ENCODE data around the gene TBPL2.

Gene TBPL2

GRCh38 chr14:55451950-55452349 is 11.5 kb upstream of the TBPL2 start:
- Histone ChIP-seq H3K9me3 (ENCODE audit: low read length) (no peaks in the 10 kb centered on the region), H3K4me3 (ENCODE audit: low read length) (no peak overlapping the region), H3K4me1 (ENCODE audit: insufficient read depth, low read length) (peaks cover 13% of the 10 kb centered on the region), H2AFZ (ENCODE audit: low read depth, low read length) (no peak overlapping the region), H3K36me3 (ENCODE audit: insufficient read depth, low read length) (no peaks in the 10 kb centered on the region), H3K27me3 (ENCODE audit: insufficient read depth, low read length) (no peaks in the 10 kb centered on the region)

- Histone ChIP-seq H3K4me3 (ENCODE audit: low read length) (no peak overlapping the region), H3K36me3 (ENCODE audit: insufficient read depth, low read length) (no peaks in the 10 kb centered on the region), H3K9me3 (ENCODE audit: low read length) (no peaks in the 10 kb centered on the region), H2AFZ (ENCODE audit: low read depth, low read length) (no peak overlapping the region), H3K27me3 (ENCODE audit: insufficient read depth, low read length) (no peaks in the 10 kb centered on the region), H3K4me1 (ENCODE audit: insufficient read depth, low read length) (peaks cover 14% of the 10 kb centered on the region)
Measured at GRCh38 chr14:55451398-55451797, 11.0 kb upstream of the TBPL2 start.

- Histone ChIP-seq H3K27me3 (ENCODE audit: insufficient read depth, low read length) (no peaks in the 10 kb centered on the region), H3K9me3 (ENCODE audit: low read length) (no peaks in the 10 kb centered on the region), H3K36me3 (ENCODE audit: insufficient read depth, low read length) (no peaks in the 10 kb centered on the region), H3K4me1 (ENCODE audit: insufficient read depth, low read length) (peaks cover 14% of the 10 kb centered on the region), H3K4me3 (ENCODE audit: low read length) (no peak overlapping the region), H2AFZ (ENCODE audit: low read depth, low read length) (no peak overlapping the region)
Measured at GRCh38 chr14:55450987-55451386, 10.6 kb upstream of the TBPL2 start.

- H3K27me3 ChIP-seq (ENCODE audit: insufficient read depth, low read length) = no peaks in the 10 kb centered on the region
- peaks cover 14% of the 10 kb centered on the region for H3K4me1 ChIP-seq (ENCODE audit: insufficient read depth, low read length)
- no peaks in the 10 kb centered on the region for H3K9me3 ChIP-seq (ENCODE audit: low read length)
- no peak overlapping the region for H3K4me3 ChIP-seq (ENCODE audit: low read length)
- no peak overlapping the region for H2AFZ ChIP-seq (ENCODE audit: low read depth, low read length)
- H3K36me3 ChIP-seq (ENCODE audit: insufficient read depth, low read length) = no peaks in the 10 kb centered on the region
Measured at GRCh38 chr14:55450539-55450938, 10.1 kb upstream of the TBPL2 start.

DNA sequence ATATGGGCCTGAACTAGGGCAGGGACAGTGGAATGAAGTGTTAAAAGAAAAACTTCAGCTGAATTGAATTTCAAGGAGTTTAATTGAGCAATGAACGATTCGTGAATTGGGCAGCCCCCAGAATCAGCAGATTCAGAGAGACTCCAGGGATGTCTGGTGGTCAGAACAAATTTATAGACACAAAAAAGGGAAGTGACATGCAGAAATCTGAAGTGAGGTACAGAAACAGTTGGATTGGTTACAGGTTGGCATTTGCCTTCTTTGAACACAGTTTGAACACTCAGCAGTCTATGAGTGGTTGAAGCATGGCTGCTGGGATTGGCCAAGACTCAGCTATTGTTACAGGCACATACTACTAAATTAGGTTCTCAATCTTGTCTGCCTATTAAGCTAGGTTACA is 9.7 kb upstream of the TBPL2 start:
- no peaks in the 10 kb centered on the region for H3K36me3 ChIP-seq (ENCODE audit: insufficient read depth, low read length)
- H2AFZ ChIP-seq (ENCODE audit: low read depth, low read length) = no peak overlapping the region
- H3K4me1 ChIP-seq (ENCODE audit: insufficient read depth, low read length) = peaks cover 14% of the 10 kb centered on the region
- no peaks in the 10 kb centered on the region for H3K9me3 ChIP-seq (ENCODE audit: low read length)
- no peaks in the 10 kb centered on the region for H3K27me3 ChIP-seq (ENCODE audit: insufficient read depth, low read length)
- H3K4me3 ChIP-seq (ENCODE audit: low read length) = no peak overlapping the region

GRCh38 chr14:55449116-55449515 is 8.7 kb upstream of the TBPL2 start:
- Histone ChIP-seq H3K4me1 (ENCODE audit: insufficient read depth, low read length) (peaks cover 6% of the 10 kb centered on the region), H3K9me3 (ENCODE audit: low read length) (no peaks in the 10 kb centered on the region)

GRCh38 chr14:55448141-55448614 is 7.8 kb upstream of the TBPL2 start:
- Histone ChIP-seq H2AFZ (ENCODE audit: low read depth, low read length) (no peak overlapping the region), H3K4me1 (ENCODE audit: insufficient read depth, low read length) (peaks cover 2% of the 10 kb centered on the region), H3K9me3 (ENCODE audit: low read length) (no peaks in the 10 kb centered on the region), H3K27me3 (ENCODE audit: insufficient read depth, low read length) (no peaks in the 10 kb centered on the region), H3K4me3 (ENCODE audit: low read length) (no peak overlapping the region), H3K36me3 (ENCODE audit: insufficient read depth, low read length) (no peaks in the 10 kb centered on the region)

More at GRCh38 chr14:55449116-55449515, 8.7 kb upstream of the TBPL2 start:
- no peaks in the 10 kb centered on the region for H3K36me3 ChIP-seq (ENCODE audit: insufficient read depth, low read length)
- no peak overlapping the region for H3K4me3 ChIP-seq (ENCODE audit: low read length)
- no peaks in the 10 kb centered on the region for H3K27me3 ChIP-seq (ENCODE audit: insufficient read depth, low read length)
- no peak overlapping the region for H2AFZ ChIP-seq (ENCODE audit: low read depth, low read length)

DNA sequence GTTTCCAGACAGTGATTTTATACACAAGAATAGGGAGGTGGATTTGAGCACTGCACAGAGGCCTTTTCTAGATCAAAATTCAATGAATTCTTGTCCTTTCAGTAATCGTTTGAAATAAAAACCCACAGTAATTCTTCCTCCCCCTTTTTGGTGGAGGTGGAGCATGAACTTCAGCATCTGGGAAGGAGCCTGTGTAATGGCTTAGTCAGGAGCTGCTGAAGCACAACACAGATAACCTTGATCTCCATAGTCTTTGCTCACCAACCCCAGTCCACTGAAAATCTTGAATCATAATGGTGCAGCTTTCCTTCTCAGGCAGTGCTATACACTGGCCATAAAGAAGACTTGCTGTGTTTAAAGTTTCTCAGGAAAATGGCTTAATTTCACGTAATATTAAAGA is 6.4 kb upstream of the TBPL2 start:
- Histone ChIP-seq H3K9me3 (ENCODE audit: low read length) (no peaks in the 10 kb centered on the region), H3K4me1 (ENCODE audit: insufficient read depth, low read length) (peaks cover 2% of the 10 kb centered on the region), H3K4me3 (ENCODE audit: low read length) (no peak overlapping the region)

GRCh38 chr14:55446127-55446736 is 5.8 kb upstream of the TBPL2 start:
- H3K36me3 ChIP-seq (ENCODE audit: insufficient read depth, low read length) = no peaks in the 10 kb centered on the region
- H2AFZ ChIP-seq (ENCODE audit: low read depth, low read length) = no peak overlapping the region
- no peaks in the 10 kb centered on the region for H3K27me3 ChIP-seq (ENCODE audit: insufficient read depth, low read length)
- H3K4me1 ChIP-seq (ENCODE audit: insufficient read depth, low read length) = peaks cover 2% of the 10 kb centered on the region
- H3K4me3 ChIP-seq (ENCODE audit: low read length) = no peak overlapping the region
- no peaks in the 10 kb centered on the region for H3K9me3 ChIP-seq (ENCODE audit: low read length)

More for the DNA sequence above, 6.4 kb upstream of the TBPL2 start:
- no peak overlapping the region for H2AFZ ChIP-seq (ENCODE audit: low read depth, low read length)
- H3K27me3 ChIP-seq (ENCODE audit: insufficient read depth, low read length) = no peaks in the 10 kb centered on the region
- H3K36me3 ChIP-seq (ENCODE audit: insufficient read depth, low read length) = no peaks in the 10 kb centered on the region

DNA sequence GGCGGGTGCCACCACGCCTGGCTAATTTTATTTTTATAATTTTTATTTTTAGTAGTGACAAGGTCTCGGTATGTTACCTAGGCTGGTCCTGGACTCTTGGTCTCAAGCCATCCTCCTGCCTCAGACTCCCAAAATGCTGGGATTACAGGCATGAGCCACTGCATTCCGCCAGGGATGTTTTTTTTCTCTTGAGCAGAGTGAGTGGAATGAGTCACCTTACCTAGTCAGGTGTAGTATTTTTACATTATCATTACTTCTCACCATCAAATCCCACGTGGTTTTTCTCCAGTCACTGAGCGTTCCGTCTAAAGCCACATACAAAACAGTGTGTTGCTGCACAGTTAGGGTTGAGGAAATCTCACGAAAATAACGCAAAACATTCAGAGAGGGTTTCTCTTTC is 870 bp upstream of the TBPL2 start:
- Histone ChIP-seq H3K4me1 (ENCODE audit: insufficient read depth, low read length) (no peaks in the 10 kb centered on the region), H3K9me3 (ENCODE audit: low read length) (no peaks in the 10 kb centered on the region), H3K27me3 (ENCODE audit: insufficient read depth, low read length) (peaks cover 5% of the 10 kb centered on the region), H3K36me3 (ENCODE audit: insufficient read depth, low read length) (no peaks in the 10 kb centered on the region), H3K4me3 (ENCODE audit: low read length) (no peak overlapping the region), H2AFZ (ENCODE audit: low read depth, low read length) (no peak overlapping the region)

DNA sequence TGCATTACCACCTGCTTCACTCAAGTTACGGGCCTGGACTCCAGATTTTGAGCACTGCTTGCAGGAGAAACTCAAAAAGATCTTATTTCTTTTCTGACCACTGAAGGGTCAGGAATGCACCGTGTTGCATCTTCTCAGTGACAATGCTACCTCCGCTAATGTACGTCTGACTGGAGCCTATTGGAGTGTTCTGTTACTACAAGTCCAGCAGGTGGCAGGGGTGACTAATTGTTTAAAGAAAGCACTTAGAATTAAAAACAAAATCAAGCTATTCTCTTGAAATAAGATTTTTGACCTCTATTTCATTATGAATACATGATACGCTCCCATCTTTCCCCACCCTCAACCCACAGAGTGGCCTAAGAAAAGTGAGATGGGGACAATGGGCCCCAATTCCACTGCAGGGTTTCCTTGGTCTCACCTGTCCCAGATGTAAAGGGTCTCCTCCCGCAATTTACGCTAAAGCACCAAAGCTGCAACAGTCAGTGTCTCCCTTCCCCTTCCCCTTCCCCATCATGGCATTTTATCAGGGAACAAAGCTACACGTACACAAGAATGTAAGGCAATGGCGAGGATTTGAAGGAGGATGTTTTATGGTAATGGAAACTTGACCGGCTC is 2.2 kb downstream of the TBPL2 start:
- no peaks in the 10 kb centered on the region for H3K9me3 ChIP-seq (ENCODE audit: low read length)
- H3K27me3 ChIP-seq (ENCODE audit: insufficient read depth, low read length) = peaks cover 8% of the 10 kb centered on the region
- H2AFZ ChIP-seq (ENCODE audit: low read depth, low read length) = no peak overlapping the region
- H3K4me3 ChIP-seq (ENCODE audit: low read length) = no peak overlapping the region
- no peaks in the 10 kb centered on the region for H3K4me1 ChIP-seq (ENCODE audit: insufficient read depth, low read length)
- H3K36me3 ChIP-seq (ENCODE audit: insufficient read depth, low read length) = no peaks in the 10 kb centered on the region

GRCh38 chr14:55436931-55437330 is 3.5 kb downstream of the TBPL2 start:
- H3K9me3 ChIP-seq (ENCODE audit: low read length) = no peaks in the 10 kb centered on the region
- no peak overlapping the region for H2AFZ ChIP-seq (ENCODE audit: low read depth, low read length)
- H3K27me3 ChIP-seq (ENCODE audit: insufficient read depth, low read length) = peaks cover 11% of the 10 kb centered on the region
- H3K36me3 ChIP-seq (ENCODE audit: insufficient read depth, low read length) = no peaks in the 10 kb centered on the region
- H3K4me1 ChIP-seq (ENCODE audit: insufficient read depth, low read length) = no peaks in the 10 kb centered on the region
- H3K4me3 ChIP-seq (ENCODE audit: low read length) = no peak overlapping the region

- Histone ChIP-seq H3K4me3 (ENCODE audit: low read length) (no peak overlapping the region), H3K27me3 (ENCODE audit: insufficient read depth, low read length) (peaks cover 11% of the 10 kb centered on the region), H3K9me3 (ENCODE audit: low read length) (no peaks in the 10 kb centered on the region), H2AFZ (ENCODE audit: low read depth, low read length) (no peak overlapping the region), H3K4me1 (ENCODE audit: insufficient read depth, low read length) (no peaks in the 10 kb centered on the region), H3K36me3 (ENCODE audit: insufficient read depth, low read length) (no peaks in the 10 kb centered on the region)
Measured at GRCh38 chr14:55436519-55436918, 3.9 kb downstream of the TBPL2 start.

- Histone ChIP-seq H3K9me3 (ENCODE audit: low read length) (no peaks in the 10 kb centered on the region), H3K4me3 (ENCODE audit: low read length) (no peak overlapping the region), H2AFZ (ENCODE audit: low read depth, low read length) (no peak overlapping the region), H3K4me1 (ENCODE audit: insufficient read depth, low read length) (no peaks in the 10 kb centered on the region), H3K27me3 (ENCODE audit: insufficient read depth, low read length) (peaks cover 11% of the 10 kb centered on the region), H3K36me3 (ENCODE audit: insufficient read depth, low read length) (no peaks in the 10 kb centered on the region)
Measured at GRCh38 chr14:55434805-55435174, 5.6 kb downstream of the TBPL2 start.
